Testis (tissue), 3 donors: ENCODE results near the gene MRPS15. TPM values are rescaled to one million over a fixed set of nuclear protein-coding genes. Genes with fewer than 3 reads are reported as not detected.
"Not testable (repeated sequence)": the region's sequence is repeated elsewhere in the genome, so short reads cannot be mapped to it uniquely, and the experiment has no call there.

Source experiments
- DNase-seq: peaks from one replicate; pipeline ENCODE4 v3.0.0-alpha.2; 2019
- H3K27ac ChIP-seq, 2 donors: fragments of 200-600 bp; sonication (generic); one replicate each; pipeline ENCODE4 v1.5.1; 2019
- H3K27me3 ChIP-seq: fragments of 200-600 bp; sonication (generic); one replicate; pipeline ENCODE4 v1.5.1; 2019
- H3K36me3 ChIP-seq: fragments of 200-600 bp; sonication (generic); one replicate; pipeline ENCODE4 v1.5.1; 2017; ENCODE audit warnings: low read depth; ENCODE audit errors: missing control alignments
- H3K4me1 ChIP-seq: fragments of 200-600 bp; sonication (generic); one replicate; pipeline ENCODE4 v1.5.1; 2019
- H3K4me3 ChIP-seq, 2 donors: fragments of 200-600 bp; sonication (generic); one replicate each; pipeline ENCODE4 v1.5.1; 2017 to 2019
- H3K9me3 ChIP-seq: fragments of 200-600 bp; sonication (generic); one replicate; pipeline ENCODE4 v1.5.1; 2017
- CTCF ChIP-seq, 3 experiments: fragments of 450-650 bp in 2 of 3; fragments of 200-600 bp in 1 of 3; sonication (generic) in 1 of 3; IDR thresholded peaks; one replicate each; pipeline ENCODE4 v1.5.1; 2016 to 2019; ENCODE audit warnings: antibody characterized with exemption in 3 of 3, mild to moderate bottlenecking in 2 of 3, moderate library complexity in 1 of 3
- POLR2A ChIP-seq: fragments of 450-650 bp; IDR thresholded peaks from one replicate; pipeline ENCODE4 v1.6.1; 2017; ENCODE audit warnings: antibody characterized with exemption, mild to moderate bottlenecking, moderate library complexity
- WGBS, 2 donors: methylation state at CpG; one replicate each; pipeline ENCODE4 v1.1.5; 2018; 5-methylcytosine and 5-hydroxymethylcytosine counted together
- intact Hi-C: fragments of 100-400 bp; cut with DNase I; formaldehyde crosslinking; loops from one replicate; pipeline ENCODE4 v1.15.1; 2023; ENCODE audit warnings: low total_unique reads
- polyA plus RNA-seq: library from polyadenylated mRNA; stranded (reverse); fragments of 350-450 nt; fragmentation: Illumina TruSeq; extraction: RNeasy Lipid Tissue Mini Kit (QIAGEN cat#74804); gene quantifications from one replicate; pipeline ENCODE4 v1.2.3, GENCODE V29; 2014; ENCODE audit warnings: low read depth, low replicate concordance; ENCODE audit not compliant: insufficient read depth
- total RNA-seq, 2 donors: library from RNA; depleted of rRNA; stranded (reverse); fragments of >200 nt; gene quantifications; one replicate each; pipeline ENCODE4 v1.2.3, GENCODE V29; 2016

The MRPS15 gene
- total and polyA plus RNA-seq, 3 donors from 2014 or later = 101 to 349 (median 126) TPM

- 91 to 92% methylated on average over 6 of the region's 6 CpGs for WGBS, 2 donors
- no peaks in the 10 kb centered on the region for H3K4me1 ChIP-seq
- H3K27me3 ChIP-seq = no peaks in the 10 kb centered on the region
- no peak overlapping the region for H3K27ac ChIP-seq
- TF ChIP-seq POLR2A = no peak
- no peak for TF ChIP-seq CTCF (IDR thresholded peaks at IDR 0.05)
- H3K4me3 ChIP-seq = no peak overlapping the region
- no peak for DNase-seq
- intact Hi-C loops = no loop called here
- no peaks in the 10 kb centered on the region for H3K36me3 ChIP-seq
- H3K9me3 ChIP-seq = no peaks in the 10 kb centered on the region
Observed at GRCh38 chr1:36481091-36481490, 16.9 kb upstream of the MRPS15 start.

GRCh38 chr1:36480161-36480560, 16.0 kb upstream of the MRPS15 start:
- no peaks in the 10 kb centered on the region for H3K36me3 ChIP-seq
- 80 to 82% methylated on average over 2 of the region's 2 CpGs for WGBS, 2 donors
- TF ChIP-seq POLR2A (no peak), CTCF (IDR thresholded peaks at IDR 0.05) (no peak)
- no peaks in the 10 kb centered on the region for H3K27me3 ChIP-seq
- DNase-seq = no peak
- intact Hi-C loops = no loop called here
- no peak overlapping the region for H3K4me3 ChIP-seq
- H3K9me3 ChIP-seq = no peaks in the 10 kb centered on the region
- H3K4me1 ChIP-seq = no peaks in the 10 kb centered on the region
- no peak overlapping the region for H3K27ac ChIP-seq

GRCh38 chr1:36479505-36480051, 15.4 kb upstream of the MRPS15 start:
- Histone ChIP-seq H3K27me3 (no peaks in the 10 kb centered on the region), H3K4me1 (no peaks in the 10 kb centered on the region), H3K9me3 (no peaks in the 10 kb centered on the region), H3K4me3 (no peak overlapping the region), H3K27ac (no peak overlapping the region), H3K36me3 (no peaks in the 10 kb centered on the region)
- TF ChIP-seq CTCF (IDR thresholded peaks at IDR 0.05) (no peak), POLR2A (no peak)
- WGBS, 2 donors = 85 to 96% methylated on average over 2 of the region's 2 CpGs
- DNase-seq = no peak
- intact Hi-C loops = no loop called here

GRCh38 chr1:36477615-36478014, 13.4 kb upstream of the MRPS15 start:
- H3K27me3 ChIP-seq, DNase-seq, intact Hi-C loops, H3K4me1 ChIP-seq, H3K4me3 ChIP-seq, H3K9me3 ChIP-seq, H3K36me3 ChIP-seq, H3K27ac ChIP-seq: not testable (repeated sequence)
- 89 to 97% methylated on average over 13 of the region's 13 CpGs for WGBS, 2 donors

GRCh38 chr1:36476945-36477344, 12.8 kb upstream of the MRPS15 start:
- DNase-seq = no peak
- no peak for TF ChIP-seq POLR2A
- no peak for TF ChIP-seq CTCF (IDR thresholded peaks at IDR 0.05)
- intact Hi-C loops = no loop called here
- Histone ChIP-seq H3K4me3 (no peak overlapping the region), H3K36me3 (no peaks in the 10 kb centered on the region), H3K27me3 (no peaks in the 10 kb centered on the region), H3K4me1 (no peaks in the 10 kb centered on the region), H3K9me3 (no peaks in the 10 kb centered on the region), H3K27ac (no peak overlapping the region)
- 78 to 81% methylated on average over 5 of the region's 5 CpGs for WGBS, 2 donors
